HG02798 (cell line): ENCODE measurements around the gene GPC2.
"Not testable (repeated sequence)": the region's sequence is repeated elsewhere in the genome, so short reads cannot be mapped to it uniquely, and the experiment has no call there.

ENCODE experiments used
- ATAC-seq: cut with Tn5 transposase; IDR thresholded peaks from one replicate; pipeline ENCODE4 v1.9.1; 2021; ENCODE audit warnings: mild to moderate bottlenecking; ENCODE audit not compliant: unreplicated experiment, poor library complexity

Gene GPC2

GRCh38 chr7:100177045-100178001, at the start of gene GPC2, which contains the start of gene STAG3:
GPC2 (minus strand) TSS chr7:100177381; CDS start chr7:100177199, 182 bp downstream.
STAG3 (plus strand) TSS chr7:100177918; CDS start chr7:100180557, 2,639 bp downstream.
- peak; percentile 90 for ATAC-seq

GRCh38 chr7:100224891-100225290, 47.7 kb upstream of the GPC2 start:
- ATAC-seq, result not testable (repeated sequence)

- ATAC-seq, result not testable (repeated sequence)
Observed at GRCh38 chr7:100223376-100223927, 46.3 kb upstream of the GPC2 start.

GRCh38 chr7:100222445-100223132, 45.4 kb upstream of the GPC2 start:
- no peak for ATAC-seq

GRCh38 chr7:100221767-100222444, 44.7 kb upstream of the GPC2 start:
- ATAC-seq, result no peak

GRCh38 chr7:100221231-100221718, 44.1 kb upstream of the GPC2 start:
- peak; percentile 48 for ATAC-seq

GRCh38 chr7:100220586-100221230, 43.5 kb upstream of the GPC2 start:
- peak; percentile 9 for ATAC-seq

- not testable (repeated sequence) for ATAC-seq
Observed at GRCh38 chr7:100219801-100220585, 42.8 kb upstream of the GPC2 start, which contains the start of gene PVRIG. PVRIG (plus strand) TSS chr7:100219949; CDS start chr7:100219971, 22 bp downstream.

- no peak for ATAC-seq
Observed at GRCh38 chr7:100219271-100219737, 42.1 kb upstream of the GPC2 start.

- peak; percentile 21 for ATAC-seq
Observed at GRCh38 chr7:100217934-100218333, 40.8 kb upstream of the GPC2 start.

- ATAC-seq, result no peak
Observed at GRCh38 chr7:100215895-100216294, 38.7 kb upstream of the GPC2 start.

GRCh38 chr7:100214356-100214755, 37.2 kb upstream of the GPC2 start:
- ATAC-seq, result not testable (repeated sequence)

GRCh38 chr7:100213672-100214071, 36.5 kb upstream of the GPC2 start:
- ATAC-seq, result no peak

GRCh38 chr7:100212631-100213286, 35.6 kb upstream of the GPC2 start:
- ATAC-seq, result no peak

GRCh38 chr7:100211342-100211780, 34.2 kb upstream of the GPC2 start:
- peak; percentile 31 for ATAC-seq

GRCh38 chr7:100210805-100211204, 33.6 kb upstream of the GPC2 start:
- ATAC-seq, result no peak

- ATAC-seq, result no peak
Observed at GRCh38 chr7:100209493-100209892, 32.3 kb upstream of the GPC2 start.

GRCh38 chr7:100208911-100209408, 31.8 kb upstream of the GPC2 start:
- ATAC-seq, result peak; percentile 74
